GM12873 (cell line): Measurements from ENCODE around the gene USP37.
A peak's percentile ranks its signal among the peaks of the same experiment; 100 is the strongest.

Experiments
- CTCF ChIP-seq: IDR thresholded peaks from 2 replicates; pipeline ENCODE4 v1.5.1; 2012; ENCODE audit warnings: low read depth, mild to moderate bottlenecking, moderate library complexity, low read length, control low read depth; ENCODE audit not compliant: insufficient read depth; ENCODE audit errors: missing control alignments

Gene USP37

GRCh38 chr2:218568190-218569037 is at the start of gene USP37, which contains the start of gene CNOT9:
TSS of gene USP37 (minus strand) at chr2:218568351. CDS start at chr2:218558653, 9,698 bp downstream.
TSS of gene CNOT9 (plus strand) at chr2:218568839. CDS start at chr2:218568955, 116 bp downstream.
- TF ChIP-seq CTCF, result no peak

GRCh38 chr2:218615868-218616315 is 47.7 kb upstream of the USP37 start:
- TF ChIP-seq CTCF, result no peak

GRCh38 chr2:218607436-218608115 is 39.4 kb upstream of the USP37 start, which contains the start of gene PLCD4:
TSS of gene PLCD4 (plus strand) at chr2:218607899. CDS start at chr2:218615740, 7,841 bp downstream.
- no peak for TF ChIP-seq CTCF

- TF ChIP-seq CTCF, result no peak
These were observed 37.3 kb upstream of the USP37 start for GRCh38 chr2:218605432-218605831.

GRCh38 chr2:218585541-218585940 is 17.4 kb upstream of the USP37 start:
- TF ChIP-seq CTCF, result no peak

GRCh38 chr2:218583983-218584850 is 16.1 kb upstream of the USP37 start:
- TF ChIP-seq CTCF, result peak; percentile 9
